Calu3 (cell line): ENCODE measurements around the gene ADGRD1. TPM values are rescaled to one million over a fixed set of nuclear protein-coding genes. Genes with fewer than 3 reads are reported as not detected.
"Not testable (repeated sequence)": the region's sequence is repeated elsewhere in the genome, so short reads cannot be mapped to it uniquely, and the experiment has no call there.

Source experiments
- BruUV-seq: library from RNA; stranded (reverse); fragments of 400-500 nt; replicated peaks from 2 replicates; lab custom pipeline; 2021; lab: Mats Ljungman, UMichigan
- CTCF ChIA-PET: fragments of 300-600 bp; sonication (Branson Sonifier 250); formaldehyde crosslinking; loops from one replicate; lab custom pipeline; 2022; ENCODE audit warnings: antibody characterized with exemption; lab: Charles Lee
- DNase-seq: peaks from one replicate; pipeline ENCODE4 v3.0.0; 2022
- H3K27ac Mint-ChIP-seq: one replicate; pipeline ENCODE4 v1.8.0; 2022; ENCODE audit warnings: mixed read lengths; ENCODE audit not compliant: unreplicated experiment
- H3K27me3 Mint-ChIP-seq: one replicate; pipeline ENCODE4 v1.8.0; 2022; ENCODE audit warnings: mixed read lengths; ENCODE audit not compliant: unreplicated experiment
- H3K36me3 Mint-ChIP-seq: one replicate; pipeline ENCODE4 v1.8.0; 2022; ENCODE audit warnings: mild to moderate bottlenecking, moderate library complexity, mixed read lengths; ENCODE audit not compliant: insufficient read depth, unreplicated experiment
- H3K4me1 Mint-ChIP-seq: one replicate; pipeline ENCODE4 v1.8.0; 2022; ENCODE audit warnings: mild to moderate bottlenecking, low read depth, mixed read lengths; ENCODE audit not compliant: unreplicated experiment
- H3K4me3 Mint-ChIP-seq: one replicate; pipeline ENCODE4 v1.8.0; 2022; ENCODE audit warnings: mild to moderate bottlenecking, low read depth, moderate library complexity, mixed read lengths; ENCODE audit not compliant: unreplicated experiment
- H3K9me3 Mint-ChIP-seq: one replicate; pipeline ENCODE4 v1.8.0; 2022; ENCODE audit warnings: low read depth, mixed read lengths; ENCODE audit not compliant: unreplicated experiment
- CTCF ChIP-seq: fragments of 200-600 bp; IDR thresholded peaks from one replicate; pipeline ENCODE4 v1.8.0; 2022; ENCODE audit warnings: antibody characterized with exemption; ENCODE audit not compliant: unreplicated experiment
- intact Hi-C: fragments of 100-400 bp; cut with micrococcal nuclease; formaldehyde crosslinking; loops from one replicate; pipeline ENCODE4 v1.10.0; 2022; ENCODE audit not compliant: unreplicated experiment
- total RNA-seq: library from RNA; stranded (reverse); gene quantifications from 2 replicates; pipeline ENCODE4 v1.2.3, GENCODE V29; 2022

The ADGRD1 gene
- total RNA-seq, 1 experiment from 2014 or later = not detected

- H3K9me3 Mint-ChIP-seq, DNase-seq, CTCF ChIA-PET, H3K4me1 Mint-ChIP-seq, H3K4me3 Mint-ChIP-seq, H3K36me3 Mint-ChIP-seq, BruUV-seq, H3K27ac Mint-ChIP-seq, intact Hi-C loops: not testable (repeated sequence)
- peaks cover 31% of the 10 kb centered on the region for H3K27me3 Mint-ChIP-seq
Measured at GRCh38 chr12:131071234-131071820, 117.6 kb downstream of the ADGRD1 start.

GRCh38 chr12:131071950-131072349, 118.2 kb downstream of the ADGRD1 start:
- DNase-seq, intact Hi-C loops, H3K4me3 Mint-ChIP-seq, H3K27ac Mint-ChIP-seq, H3K9me3 Mint-ChIP-seq, CTCF ChIA-PET, BruUV-seq, H3K36me3 Mint-ChIP-seq, H3K4me1 Mint-ChIP-seq: not testable (repeated sequence)
- H3K27me3 Mint-ChIP-seq = peaks cover 30% of the 10 kb centered on the region

- Mint-ChIP-seq H3K4me1 (no peaks in the 10 kb centered on the region), H3K27me3 (peaks cover 26% of the 10 kb centered on the region), H3K9me3 (no peaks in the 10 kb centered on the region), H3K4me3 (no peak overlapping the region), H3K36me3 (no peaks in the 10 kb centered on the region), H3K27ac (no peak overlapping the region)
- intact Hi-C loops = no loop called here
- CTCF ChIA-PET = no interaction called here
- no TSS peak for BruUV-seq
- no peak for DNase-seq
- no peak for TF ChIP-seq CTCF
Measured at GRCh38 chr12:131072451-131073230, 118.9 kb downstream of the ADGRD1 start.

- Mint-ChIP-seq H3K9me3 (no peaks in the 10 kb centered on the region), H3K4me3 (no peak overlapping the region), H3K36me3 (no peaks in the 10 kb centered on the region), H3K27me3 (peaks cover 35% of the 10 kb centered on the region), H3K4me1 (no peaks in the 10 kb centered on the region), H3K27ac (no peak overlapping the region)
- CTCF ChIA-PET = no interaction called here
- no peak for DNase-seq
- TF ChIP-seq CTCF = no peak
- no TSS peak for BruUV-seq
- intact Hi-C loops = no loop called here
Measured at GRCh38 chr12:131074221-131075083, 120.7 kb downstream of the ADGRD1 start.

GRCh38 chr12:131075194-131075593, 121.5 kb downstream of the ADGRD1 start:
- Mint-ChIP-seq H3K27me3 (peaks cover 40% of the 10 kb centered on the region), H3K27ac (no peak overlapping the region), H3K9me3 (no peaks in the 10 kb centered on the region), H3K4me3 (no peak overlapping the region), H3K36me3 (no peaks in the 10 kb centered on the region), H3K4me1 (no peaks in the 10 kb centered on the region)
- no TSS peak for BruUV-seq
- intact Hi-C loops = no loop called here
- no peak for TF ChIP-seq CTCF
- no peak for DNase-seq
- CTCF ChIA-PET = no interaction called here
